Measurements from ENCODE around the gene FRK. TPM values are rescaled to one million over a fixed set of nuclear protein-coding genes. Genes with fewer than 3 reads are reported as not detected.

Gene FRK
- polyA plus RNA-seq, 1 experiment = 0.02 TPM

DNA sequence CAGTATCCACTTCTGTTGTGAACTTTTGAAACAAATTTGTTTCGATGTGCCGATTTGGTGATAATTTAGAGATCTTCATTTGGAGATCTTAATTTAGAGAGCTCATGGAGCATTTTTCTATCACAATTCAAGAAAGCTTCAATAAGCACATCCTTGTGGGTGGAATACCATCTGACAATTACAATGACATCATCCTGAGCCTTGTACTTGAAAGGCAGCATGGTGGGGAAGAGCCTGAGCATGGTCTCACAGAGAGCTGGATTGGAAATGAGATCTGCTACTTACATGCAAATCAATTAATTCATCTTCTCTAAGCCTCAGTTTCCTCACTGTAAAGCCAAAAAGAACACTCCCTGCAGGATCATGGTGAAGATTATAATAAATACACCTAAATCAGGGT lies 75.9 kb downstream of the FRK start:
- no peaks in the 10 kb centered on the region for H3K36me3 ChIP-seq (ENCODE audit: control insufficient read depth, insufficient read depth, low read length)
- no peaks in the 10 kb centered on the region for H3K27me3 ChIP-seq (ENCODE audit: control insufficient read depth, insufficient read depth, low read length)
- no peak overlapping the region for H3K4me3 ChIP-seq (ENCODE audit: low read depth, low read length)
- POLR2A ChIA-PET = no interaction called here
- CTCF ChIA-PET = no interaction called here
- no peak for DNase-seq (ENCODE audit: low read depth)
- TF ChIP-seq, protein P1, sequence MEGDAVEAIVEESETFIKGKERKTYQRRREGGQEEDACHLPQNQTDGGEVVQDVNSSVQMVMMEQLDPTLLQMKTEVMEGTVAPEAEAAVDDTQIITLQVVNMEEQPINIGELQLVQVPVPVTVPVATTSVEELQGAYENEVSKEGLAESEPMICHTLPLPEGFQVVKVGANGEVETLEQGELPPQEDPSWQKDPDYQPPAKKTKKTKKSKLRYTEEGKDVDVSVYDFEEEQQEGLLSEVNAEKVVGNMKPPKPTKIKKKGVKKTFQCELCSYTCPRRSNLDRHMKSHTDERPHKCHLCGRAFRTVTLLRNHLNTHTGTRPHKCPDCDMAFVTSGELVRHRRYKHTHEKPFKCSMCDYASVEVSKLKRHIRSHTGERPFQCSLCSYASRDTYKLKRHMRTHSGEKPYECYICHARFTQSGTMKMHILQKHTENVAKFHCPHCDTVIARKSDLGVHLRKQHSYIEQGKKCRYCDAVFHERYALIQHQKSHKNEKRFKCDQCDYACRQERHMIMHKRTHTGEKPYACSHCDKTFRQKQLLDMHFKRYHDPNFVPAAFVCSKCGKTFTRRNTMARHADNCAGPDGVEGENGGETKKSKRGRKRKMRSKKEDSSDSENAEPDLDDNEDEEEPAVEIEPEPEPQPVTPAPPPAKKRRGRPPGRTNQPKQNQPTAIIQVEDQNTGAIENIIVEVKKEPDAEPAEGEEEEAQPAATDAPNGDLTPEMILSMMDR (IDR thresholded peaks at IDR 0.05; ENCODE audit: insufficient read depth, low read depth, low read length) = no peak

DNA sequence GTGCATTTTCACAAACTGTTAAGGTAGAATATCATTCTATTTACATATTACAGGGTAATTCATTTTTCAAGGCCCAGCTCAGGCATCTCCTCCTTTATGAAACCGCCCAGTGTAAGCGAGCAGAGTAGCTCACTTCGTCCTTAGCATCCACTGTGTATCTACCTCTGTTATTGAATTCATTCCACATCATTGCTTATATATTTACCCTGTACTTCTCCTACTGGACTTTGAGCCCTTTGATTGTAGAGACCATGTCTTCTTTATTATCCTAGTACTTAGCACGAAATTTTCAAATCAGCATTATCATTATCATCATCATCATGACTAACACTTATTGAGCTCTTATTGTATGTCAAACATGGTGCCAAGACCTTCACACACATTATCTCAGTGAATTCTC lies 76.7 kb downstream of the FRK start:
- Histone ChIP-seq H3K36me3 (ENCODE audit: control insufficient read depth, insufficient read depth, low read length) (no peaks in the 10 kb centered on the region), H3K4me3 (ENCODE audit: low read depth, low read length) (no peak overlapping the region), H3K27me3 (ENCODE audit: control insufficient read depth, insufficient read depth, low read length) (no peaks in the 10 kb centered on the region)
- POLR2A ChIA-PET = no interaction called here
- CTCF ChIA-PET = no interaction called here
- DNase-seq (ENCODE audit: low read depth) = no peak
- TF ChIP-seq, protein P1 (IDR thresholded peaks at IDR 0.05; ENCODE audit: insufficient read depth, low read depth, low read length) = no peak

DNA sequence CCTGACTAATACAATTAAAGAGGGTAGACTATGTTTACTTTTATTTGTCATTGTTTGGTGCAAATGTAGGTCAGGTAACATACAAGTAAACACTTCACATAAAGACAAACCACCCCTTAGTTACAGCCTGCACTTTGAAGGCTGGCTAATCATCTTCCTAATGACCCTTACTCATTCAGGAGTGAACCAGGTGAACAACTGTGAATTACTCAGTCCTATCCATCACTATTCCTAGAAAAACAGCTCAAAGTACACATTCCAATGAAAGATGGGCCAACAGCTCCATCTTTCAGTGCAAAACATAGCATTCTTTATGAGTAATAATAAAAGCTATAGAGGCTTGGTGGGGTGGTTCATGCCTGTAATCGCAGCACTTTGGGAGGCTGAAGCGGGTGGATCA lies 78.2 kb downstream of the FRK start:
- no peak overlapping the region for H3K4me3 ChIP-seq (ENCODE audit: low read depth, low read length)
- CTCF ChIA-PET = no interaction called here
- no peaks in the 10 kb centered on the region for H3K36me3 ChIP-seq (ENCODE audit: control insufficient read depth, insufficient read depth, low read length)
- no peaks in the 10 kb centered on the region for H3K27me3 ChIP-seq (ENCODE audit: control insufficient read depth, insufficient read depth, low read length)
- POLR2A ChIA-PET = no interaction called here
- TF ChIP-seq, protein P1 (IDR thresholded peaks at IDR 0.05; ENCODE audit: insufficient read depth, low read depth, low read length) = no peak
- no peak for DNase-seq (ENCODE audit: low read depth)

DNA sequence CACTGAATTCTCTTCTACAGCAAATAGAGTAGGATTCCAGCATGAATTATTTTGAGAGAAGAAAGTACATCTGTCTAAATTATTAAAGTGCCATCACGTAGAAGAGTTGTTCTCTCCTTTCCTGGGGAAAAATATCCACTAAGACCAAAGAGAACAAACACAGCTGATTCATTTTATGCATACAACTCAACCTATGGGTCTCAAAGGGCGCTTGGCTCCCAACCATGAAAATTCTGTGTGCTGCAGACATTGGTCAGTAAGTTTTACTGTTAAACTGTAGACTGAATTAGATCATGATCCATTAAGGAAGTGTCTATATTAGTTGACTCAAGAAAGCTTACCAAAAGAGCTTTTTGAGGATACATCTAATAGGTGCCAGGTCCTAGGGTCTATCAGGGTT lies 83.5 kb downstream of the FRK start:
- ChIA-PET POLR2A (no interaction called here), CTCF (no interaction called here)
- Histone ChIP-seq H3K36me3 (ENCODE audit: control insufficient read depth, insufficient read depth, low read length) (no peaks in the 10 kb centered on the region), H3K27me3 (ENCODE audit: control insufficient read depth, insufficient read depth, low read length) (no peaks in the 10 kb centered on the region), H3K4me3 (ENCODE audit: low read depth, low read length) (no peak overlapping the region)
- DNase-seq (ENCODE audit: low read depth) = no peak
- TF ChIP-seq, protein P1 (IDR thresholded peaks at IDR 0.05; ENCODE audit: insufficient read depth, low read depth, low read length) = no peak

DNA sequence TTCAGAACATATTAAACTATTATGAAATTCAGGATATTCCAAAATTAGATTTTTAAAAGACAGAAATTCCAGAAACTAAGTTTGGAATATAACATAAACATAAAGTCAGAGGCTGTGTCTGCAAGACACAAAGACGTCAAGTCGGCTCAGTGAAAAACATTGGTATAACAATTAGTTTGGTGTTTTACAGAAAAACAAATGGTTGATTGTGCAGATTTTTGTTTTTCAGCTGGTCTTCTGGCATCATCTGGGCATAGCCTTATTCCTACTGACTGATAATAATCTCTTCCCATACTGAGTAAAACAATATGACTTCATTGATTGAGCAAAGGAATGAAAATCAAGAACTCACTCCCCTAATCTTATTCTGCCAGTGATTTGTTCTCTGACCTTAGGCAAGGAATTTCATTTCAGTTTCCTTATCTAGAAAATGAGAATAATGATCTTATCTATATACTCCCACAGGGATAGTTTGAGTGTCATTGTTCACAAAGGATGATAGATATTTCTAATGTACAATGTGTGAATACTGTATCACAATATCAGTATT lies 84.3 kb downstream of the FRK start:
- CTCF ChIA-PET = no interaction called here
- no peaks in the 10 kb centered on the region for H3K27me3 ChIP-seq (ENCODE audit: control insufficient read depth, insufficient read depth, low read length)
- POLR2A ChIA-PET = no interaction called here
- no peaks in the 10 kb centered on the region for H3K36me3 ChIP-seq (ENCODE audit: control insufficient read depth, insufficient read depth, low read length)
- TF ChIP-seq, protein P1 (IDR thresholded peaks at IDR 0.05; ENCODE audit: insufficient read depth, low read depth, low read length) = no peak
- no peak overlapping the region for H3K4me3 ChIP-seq (ENCODE audit: low read depth, low read length)
- DNase-seq (ENCODE audit: low read depth) = no peak
